Measurements from ENCODE around the gene PDGFD. TPM values are rescaled to one million over a fixed set of nuclear protein-coding genes. Genes with fewer than 3 reads are reported as not detected.

Gene PDGFD
- total RNA-seq, 1 donor from 2014 or later, result 0.96 TPM

Other genes with a start within 250 kb of the PDGFD start
- gene DDI1, start 127.5 kb downstream of the PDGFD start, total RNA-seq, result not detected